ENCODE results near the gene STXBP1.

GRCh38 chr9:127683723-127684122 lies 71.6 kb downstream of the STXBP1 start:
- TF ChIP-seq CTCF (conservative IDR thresholded peaks at IDR 0.05) (no peak), EZH2 (IDR thresholded peaks at IDR 0.05; ENCODE audit: low read depth) (no peak)
